Hematopoietic multipotent progenitor cell treated with erythropoietin and hydrocortisone succinate and interleukin-3 and kit ligand, for 6 days (in vitro differentiated cells): ENCODE measurements around the gene ATL2.
"Not testable (repeated sequence)": the region's sequence is repeated elsewhere in the genome, so short reads cannot be mapped to it uniquely, and the experiment has no call there.

Source experiments
- DNase-seq: peaks from one replicate; pipeline ENCODE4 v3.0.0-alpha.2; 2015

Gene ATL2

DNA sequence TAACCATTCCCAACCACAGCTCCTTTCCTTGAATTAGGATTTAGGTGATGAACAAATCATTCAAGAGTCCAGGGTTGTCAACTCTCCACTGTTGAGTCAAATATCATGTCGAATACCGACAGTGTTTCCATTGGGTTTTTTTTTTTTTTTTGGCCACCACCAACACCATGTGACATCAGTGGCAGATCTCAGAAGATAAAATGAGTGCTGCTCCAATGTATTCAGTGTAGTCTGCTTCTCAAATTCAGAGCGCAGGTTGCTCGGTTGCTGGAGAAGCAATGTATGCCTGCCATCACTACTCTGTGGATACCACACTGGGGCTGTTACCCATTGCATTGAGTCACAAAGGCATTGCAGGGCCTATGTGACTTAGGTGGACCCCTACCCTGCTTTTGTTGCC is 10.8 kb upstream of the ATL2 start:
- DNase-seq, result no peak

DNA sequence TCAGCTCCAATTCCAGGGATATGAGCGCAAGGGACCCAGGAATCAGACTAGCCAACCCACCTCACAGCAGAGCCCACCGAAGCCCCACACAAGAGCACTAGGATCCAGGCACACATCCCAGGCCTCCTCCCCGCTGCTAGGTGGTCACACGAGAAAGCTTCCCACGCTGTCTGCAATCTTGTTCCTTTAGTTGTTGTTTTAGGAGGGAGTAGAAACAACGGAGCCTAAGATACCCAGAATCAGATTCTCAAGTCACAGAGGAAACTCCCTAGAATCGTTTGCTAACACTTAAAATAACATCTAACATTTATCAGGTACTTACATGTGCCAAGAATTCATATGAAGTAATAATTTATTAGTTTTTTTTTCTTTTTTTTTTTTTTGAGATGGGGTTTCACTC is 9.7 kb upstream of the ATL2 start:
- no peak for DNase-seq

DNA sequence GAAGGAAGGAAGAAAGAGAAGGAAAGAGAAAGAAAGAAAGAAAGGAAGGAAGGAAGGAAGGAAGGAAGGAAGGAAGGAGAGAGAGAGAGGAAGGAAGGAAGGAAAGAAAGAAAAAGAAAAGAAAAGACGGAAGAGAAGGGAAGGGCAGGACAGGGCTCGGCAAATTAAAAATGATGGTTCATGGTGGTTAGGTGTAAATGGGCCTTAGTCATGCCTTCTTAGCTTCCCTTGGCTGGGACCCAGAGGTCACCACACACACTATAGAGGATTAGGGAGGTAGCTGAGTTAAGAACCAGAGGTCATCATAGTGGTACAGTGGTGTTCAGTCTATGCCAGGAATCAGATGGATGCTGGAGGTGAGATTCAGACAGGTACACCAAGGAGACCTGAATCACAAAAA is 9.3 kb upstream of the ATL2 start:
- DNase-seq, result peak; percentile 66

DNA sequence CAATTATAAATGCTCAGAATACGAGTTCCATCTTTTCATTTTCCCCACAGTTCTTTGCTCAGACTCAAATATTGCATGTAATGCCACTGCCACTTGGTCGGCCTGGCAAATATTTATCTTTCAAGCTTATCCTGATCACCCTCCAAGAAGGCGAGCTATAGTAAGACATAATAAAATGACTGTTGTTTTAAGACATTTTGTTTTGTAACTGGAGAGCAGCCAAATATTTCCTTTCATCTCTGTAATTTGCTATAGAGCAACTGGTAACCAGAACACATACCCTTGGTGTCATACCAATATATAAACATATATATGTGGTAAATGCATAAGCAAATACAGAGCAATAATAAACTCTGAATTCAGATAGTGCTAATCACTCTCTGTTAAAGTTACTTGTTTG is 7.3 kb upstream of the ATL2 start:
- no peak for DNase-seq

DNA sequence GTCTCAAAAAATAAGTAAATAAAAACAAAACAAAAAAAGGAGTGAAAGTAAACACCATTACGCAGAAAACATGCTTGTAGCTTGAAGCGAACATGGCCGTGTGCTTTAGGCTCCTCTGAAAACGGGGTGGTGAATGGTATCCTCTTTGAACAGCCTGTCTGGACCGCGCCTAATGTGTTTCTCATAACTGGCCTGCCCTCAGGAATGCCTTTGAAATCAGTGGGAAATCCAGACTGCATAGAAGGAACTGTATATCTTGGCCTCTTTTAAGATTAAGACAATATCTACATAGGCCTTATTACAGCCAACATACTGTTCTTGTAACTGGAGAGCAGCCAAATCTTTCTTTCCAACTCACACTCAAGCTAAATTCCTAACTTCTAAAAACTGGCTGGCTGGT is 6.7 kb upstream of the ATL2 start:
- DNase-seq, result not testable (repeated sequence)

DNA sequence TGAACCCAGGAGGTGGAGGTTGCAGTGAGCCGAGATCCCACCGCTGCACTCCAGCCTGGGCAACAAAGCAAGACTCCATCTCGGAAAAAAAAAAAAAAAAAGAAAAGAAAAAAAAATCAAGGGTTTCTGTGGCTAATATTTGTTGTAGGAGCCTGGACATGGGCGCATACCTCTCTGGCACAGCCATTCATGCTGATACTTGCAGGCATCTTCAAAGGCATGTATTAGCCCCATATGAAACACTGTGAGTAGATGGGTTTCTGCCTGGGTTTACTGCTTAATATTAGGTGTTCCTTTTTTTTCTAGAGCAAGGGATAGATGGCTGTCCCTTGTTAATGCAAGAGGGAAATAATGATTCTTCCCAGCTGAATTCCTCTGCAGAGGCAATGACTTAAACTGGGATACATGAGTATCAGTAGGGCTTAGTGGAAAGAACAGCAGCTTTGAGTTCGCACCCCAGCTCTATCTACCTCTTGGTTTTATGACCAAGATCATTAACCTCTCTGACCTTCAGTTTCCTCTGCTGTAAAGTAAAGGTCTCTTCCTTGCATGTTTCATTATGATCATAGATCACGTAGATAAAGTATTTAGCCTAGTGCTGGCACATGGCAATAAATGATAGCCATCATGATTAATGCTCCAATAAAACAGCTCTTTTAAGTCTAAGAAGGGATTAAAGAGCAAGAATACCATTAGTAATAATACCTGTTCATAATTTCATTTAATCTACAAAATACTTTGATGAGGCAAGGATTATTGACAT is 4.5 kb upstream of the ATL2 start:
- no peak for DNase-seq

DNA sequence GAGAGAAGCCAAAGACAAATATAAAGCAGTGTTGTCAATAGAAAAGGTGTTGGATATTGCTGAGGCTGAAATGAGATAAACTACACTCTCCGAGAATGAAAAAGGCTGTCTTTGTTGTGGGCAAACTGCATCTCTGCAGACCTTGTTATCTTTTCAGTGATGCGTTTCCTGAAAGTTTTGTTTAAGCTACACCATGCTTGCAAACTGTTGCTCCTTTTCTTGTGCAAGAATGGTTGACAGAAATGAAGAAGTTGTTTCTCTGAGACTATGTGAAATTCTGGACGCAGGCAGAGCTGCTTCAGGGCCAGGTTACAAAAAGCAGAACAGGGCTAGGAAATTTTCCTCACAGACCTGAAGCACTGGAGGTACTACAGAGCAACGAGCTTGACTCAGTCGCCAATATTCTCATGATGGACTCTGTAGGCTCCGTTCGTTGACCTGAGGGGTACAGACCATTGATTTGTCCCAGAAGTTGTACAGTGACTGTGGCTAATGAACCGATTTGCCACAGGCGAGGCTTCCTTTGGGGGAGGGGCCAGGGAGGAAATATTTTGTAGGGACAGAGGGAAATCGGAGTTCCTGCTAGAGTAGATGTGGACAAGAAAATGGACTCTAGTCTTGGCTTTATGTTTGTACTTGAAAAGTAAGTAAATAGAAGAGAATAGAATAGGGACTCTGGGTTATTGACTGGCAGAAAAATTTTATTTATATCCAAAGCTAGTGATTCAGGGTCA is 3.5 kb upstream of the ATL2 start:
- DNase-seq, result peak; percentile 81

DNA sequence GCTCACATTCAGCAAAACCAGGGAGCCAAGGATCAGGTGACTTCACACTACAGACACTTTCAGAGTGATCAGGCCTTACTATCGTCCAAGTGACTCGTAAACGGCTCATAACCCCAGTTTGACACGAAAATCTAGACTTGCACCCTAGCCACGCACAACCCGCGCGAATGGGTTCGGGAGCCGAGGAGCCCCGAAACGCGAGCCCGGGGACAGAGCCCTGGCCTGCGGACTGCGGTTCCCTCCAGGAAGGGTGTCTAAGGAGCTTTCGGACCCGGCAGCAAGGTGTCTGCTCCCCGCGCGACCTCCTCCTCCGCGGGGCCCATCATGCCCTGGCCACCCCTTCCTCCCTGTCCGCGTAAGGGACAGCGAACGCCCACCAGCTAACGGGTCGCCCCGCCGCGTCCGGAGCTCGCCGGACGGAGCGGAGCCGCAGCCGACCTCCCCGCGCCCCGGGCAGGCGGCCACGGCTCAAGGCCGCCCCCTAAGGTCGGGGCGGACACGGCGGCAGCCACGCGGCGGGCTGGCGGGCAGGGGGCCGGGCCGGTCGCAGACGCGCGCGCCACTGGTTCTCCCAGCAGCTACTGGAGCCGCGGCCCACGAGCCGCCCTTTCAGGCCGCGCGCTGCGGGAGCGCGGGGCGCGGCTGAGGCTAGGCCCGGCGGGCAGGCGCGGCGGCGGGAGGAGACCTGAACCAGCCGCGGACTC is 575 bp downstream of the ATL2 start:
- peak; percentile 87 for DNase-seq

DNA sequence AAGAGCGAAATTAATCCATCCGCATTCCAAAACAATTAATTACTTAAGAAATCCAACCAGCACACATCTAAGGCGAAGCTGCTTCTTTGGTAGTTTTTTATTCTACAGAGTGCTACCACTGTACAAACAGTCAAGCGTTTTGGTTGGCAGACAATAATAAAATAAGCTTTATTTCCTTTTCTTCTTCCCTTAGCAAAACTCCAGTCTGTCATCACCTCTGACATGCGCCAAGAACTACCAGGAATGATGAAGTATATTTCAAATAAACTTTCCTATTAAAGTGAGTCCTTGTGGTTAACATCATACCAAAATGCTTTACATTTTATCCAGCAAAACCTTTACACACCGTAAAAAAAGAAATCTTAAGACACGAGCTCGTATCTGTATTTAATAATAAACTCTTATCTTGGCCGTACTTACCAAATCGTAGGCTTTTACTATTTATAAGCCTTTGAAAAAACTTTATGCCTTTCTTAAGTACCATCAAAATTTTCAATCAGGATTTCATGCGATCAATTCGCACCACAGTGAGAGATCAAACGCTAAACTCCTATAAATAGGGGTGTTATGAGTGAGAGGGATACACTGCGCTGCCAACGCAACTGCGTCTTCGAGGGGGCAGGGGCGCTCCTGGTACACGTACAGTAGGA is 1.3 kb downstream of the ATL2 start:
- DNase-seq, result no peak

DNA sequence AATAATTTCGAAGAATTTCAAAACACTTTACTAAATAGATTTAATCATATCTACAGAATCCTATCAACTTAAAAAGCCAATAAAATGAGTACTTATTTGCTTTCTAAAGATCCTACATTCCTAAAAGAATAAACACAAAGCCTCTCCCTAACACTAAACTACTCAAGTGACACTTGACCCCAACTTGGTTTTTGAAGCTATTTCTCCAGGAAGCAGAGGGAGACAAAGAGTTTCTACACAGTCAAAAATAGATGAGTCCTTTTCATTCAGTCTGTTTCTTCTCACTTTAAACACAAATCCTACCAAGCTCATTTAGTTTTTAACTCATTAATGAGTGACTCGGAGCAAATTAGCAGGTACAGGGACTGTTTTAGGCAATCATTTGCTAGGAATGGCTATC is 2.1 kb downstream of the ATL2 start:
- DNase-seq, result no peak

DNA sequence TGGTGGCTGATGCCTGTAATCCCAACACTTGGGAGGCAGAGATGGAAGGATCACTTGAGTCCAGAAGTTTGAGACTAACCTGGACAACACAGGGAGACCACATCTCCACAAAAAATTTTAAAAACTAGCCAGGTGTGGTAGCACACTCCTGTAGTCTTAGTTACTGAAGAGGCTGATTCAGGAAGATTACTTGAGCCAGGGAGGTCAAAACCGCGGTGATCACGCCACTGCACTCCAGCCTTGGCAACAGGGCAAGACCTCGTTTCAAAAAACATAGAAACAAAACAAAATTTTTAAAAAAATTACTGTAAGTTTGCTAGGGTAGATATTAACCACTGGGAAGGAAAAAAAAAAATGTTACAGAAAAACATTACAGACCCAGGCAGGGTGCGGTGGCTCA is 5.8 kb downstream of the ATL2 start:
- no peak for DNase-seq

DNA sequence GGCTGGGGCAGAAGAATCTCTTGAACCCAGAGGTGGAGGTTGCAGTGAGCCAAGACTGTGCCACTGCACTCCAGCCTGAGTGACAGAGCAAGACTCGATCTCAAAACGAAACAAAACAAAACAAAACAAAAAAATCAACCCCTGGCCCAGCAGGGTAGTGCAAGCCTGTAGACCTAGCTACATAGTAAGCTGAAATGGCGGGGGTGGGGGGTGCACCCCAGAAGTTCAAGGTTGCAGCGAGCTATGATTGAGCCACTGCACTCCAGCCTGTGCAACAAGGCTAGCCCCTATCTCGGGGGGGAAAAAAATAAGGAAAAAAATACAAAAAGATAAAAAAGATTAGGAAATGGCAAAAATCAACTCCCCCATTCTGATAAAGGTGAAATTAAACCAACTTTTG is 6.4 kb downstream of the ATL2 start:
- no peak for DNase-seq

DNA sequence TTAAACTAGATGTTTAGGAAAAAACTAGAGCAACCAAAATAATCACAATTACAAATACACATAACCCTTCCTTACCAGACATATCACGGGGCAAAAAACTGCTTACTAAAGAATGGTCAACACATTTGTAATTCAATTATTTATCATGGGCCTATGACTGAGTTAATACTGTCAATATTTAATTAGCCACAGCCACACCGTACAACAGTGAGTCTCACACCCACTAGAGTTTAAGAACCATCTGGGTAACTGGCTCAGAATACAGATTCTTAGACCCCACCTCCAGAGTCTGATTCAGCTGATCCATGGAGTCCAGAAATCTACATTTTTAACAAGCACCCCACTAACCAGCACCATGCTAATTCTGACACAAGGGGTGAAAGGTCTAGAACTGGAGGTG is 14.8 kb downstream of the ATL2 start:
- DNase-seq, result no peak

DNA sequence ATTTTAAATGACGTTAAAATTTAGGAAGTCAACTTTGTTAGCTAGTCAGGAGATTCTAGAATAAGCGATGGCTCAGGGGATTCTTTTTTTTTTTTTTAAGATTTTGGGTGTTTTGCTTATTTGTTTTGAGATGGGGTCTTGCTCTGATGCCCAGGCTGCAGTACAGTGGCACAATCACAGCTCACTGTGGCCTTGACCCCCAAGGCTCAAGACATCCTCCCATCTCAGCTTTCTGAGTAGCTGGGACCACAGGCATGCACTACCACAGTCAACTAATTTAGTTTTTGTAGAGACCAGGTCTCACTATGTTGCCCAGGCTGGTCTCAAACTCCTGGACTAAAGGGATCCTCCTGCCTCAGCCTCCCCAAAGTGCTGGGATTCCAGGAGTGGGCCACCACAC is 16.9 kb downstream of the ATL2 start:
- DNase-seq, result no peak

DNA sequence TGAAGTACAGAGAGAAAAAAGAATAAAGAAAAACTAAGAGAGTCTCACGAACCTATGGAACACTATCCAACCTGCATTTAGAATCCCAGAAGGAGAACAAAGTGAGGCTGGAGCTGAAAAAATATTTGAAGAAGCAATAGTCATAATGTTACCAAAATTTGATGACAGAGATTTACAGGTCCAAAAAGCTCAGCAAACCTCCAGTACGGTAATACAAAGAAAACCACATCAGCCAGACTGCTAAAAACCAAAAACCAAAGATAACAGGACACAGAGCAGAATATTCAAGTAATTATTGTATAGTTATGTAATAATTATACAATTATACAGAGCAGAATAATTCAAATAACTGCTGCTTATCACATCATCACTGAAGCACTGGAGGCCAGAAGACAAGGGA is 23.7 kb downstream of the ATL2 start:
- no peak for DNase-seq

DNA sequence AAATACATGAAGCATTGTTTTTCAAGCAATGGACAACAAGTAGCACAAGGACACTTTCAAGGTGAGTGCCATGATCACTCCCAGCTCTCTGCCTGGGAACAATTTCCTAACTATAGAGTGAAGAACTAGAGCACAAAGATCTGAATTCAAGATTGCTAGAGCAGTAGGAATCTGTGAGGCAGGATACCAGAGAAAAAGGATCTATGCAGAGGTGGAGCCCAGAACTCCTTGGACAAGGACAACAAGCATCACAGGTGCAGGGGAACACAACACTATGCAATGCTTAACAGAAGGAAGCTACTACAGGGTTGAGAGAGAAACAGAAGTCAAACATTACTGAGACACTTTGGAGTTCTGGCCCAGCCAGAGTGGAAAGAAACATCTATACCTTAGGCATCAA is 24.7 kb downstream of the ATL2 start:
- no peak for DNase-seq

DNA sequence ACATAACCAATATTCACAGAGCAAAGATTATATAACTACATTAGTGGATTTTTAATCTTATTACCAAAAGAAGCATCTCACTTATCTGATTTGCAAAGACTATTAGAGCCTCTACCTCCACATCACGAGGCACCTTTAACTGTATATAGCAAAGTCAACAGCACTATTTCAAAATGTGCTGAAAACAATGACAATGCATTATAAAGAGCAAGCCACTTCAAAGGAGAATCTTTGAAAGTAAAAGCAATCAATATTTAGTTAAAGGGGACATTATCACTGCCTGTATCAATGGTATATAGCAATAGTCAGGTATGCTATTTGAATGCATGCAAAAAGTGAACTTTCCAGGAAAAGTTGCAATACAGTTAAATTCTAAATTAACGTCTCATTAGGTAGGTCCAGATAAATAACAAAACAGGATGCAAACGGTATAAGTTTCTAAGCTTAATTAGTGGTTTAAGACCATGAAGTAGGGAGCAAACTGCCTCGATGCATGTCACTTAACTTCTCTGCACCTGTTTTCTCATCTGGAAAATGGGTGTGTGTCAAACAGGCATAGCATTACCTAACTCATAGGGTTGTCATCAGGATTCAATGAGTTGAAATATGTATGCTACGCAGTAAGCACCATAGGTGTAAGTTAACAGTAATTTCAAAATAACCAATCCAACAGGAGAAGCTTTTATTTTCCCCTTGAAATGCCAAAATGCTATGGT is 31.6 kb downstream of the ATL2 start:
- DNase-seq, result no peak

DNA sequence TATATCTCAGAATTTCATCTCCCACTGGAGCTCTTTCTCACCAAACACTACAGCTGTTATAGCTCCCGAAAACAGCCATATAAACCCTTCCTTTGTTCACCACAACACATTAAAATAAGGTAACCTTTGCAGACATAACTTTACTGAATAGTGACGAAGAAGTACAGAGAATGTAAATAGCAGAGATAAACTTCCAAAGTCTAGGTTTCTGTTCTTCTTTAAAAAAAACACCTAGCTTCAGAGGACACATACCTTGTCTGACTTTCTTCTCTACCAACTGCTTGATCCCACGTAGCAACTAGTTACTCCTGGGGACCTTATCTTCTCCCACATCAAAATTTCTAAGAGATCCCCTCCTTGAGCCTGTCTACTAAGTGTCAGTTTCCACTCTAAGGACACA is 32.3 kb downstream of the ATL2 start:
- DNase-seq, result no peak

DNA sequence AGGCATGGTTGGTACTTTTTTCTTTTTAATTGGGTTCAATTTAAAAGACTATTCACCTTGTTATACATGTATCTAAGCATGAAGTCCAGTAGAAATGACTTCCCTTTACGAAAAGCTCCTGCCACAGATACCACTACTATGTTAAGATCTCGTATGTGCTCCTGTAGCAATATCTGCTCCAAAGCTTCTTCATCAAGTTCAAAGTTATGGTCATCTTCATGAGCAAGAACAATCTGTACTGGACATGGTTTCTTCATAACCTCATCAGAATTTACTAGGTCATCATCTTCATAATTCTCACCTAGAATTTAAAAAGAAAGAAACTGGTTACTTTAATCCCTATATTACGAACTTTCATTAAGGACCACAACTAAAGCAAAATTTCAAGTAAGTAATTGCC is 33.9 kb downstream of the ATL2 start:
- no peak for DNase-seq

DNA sequence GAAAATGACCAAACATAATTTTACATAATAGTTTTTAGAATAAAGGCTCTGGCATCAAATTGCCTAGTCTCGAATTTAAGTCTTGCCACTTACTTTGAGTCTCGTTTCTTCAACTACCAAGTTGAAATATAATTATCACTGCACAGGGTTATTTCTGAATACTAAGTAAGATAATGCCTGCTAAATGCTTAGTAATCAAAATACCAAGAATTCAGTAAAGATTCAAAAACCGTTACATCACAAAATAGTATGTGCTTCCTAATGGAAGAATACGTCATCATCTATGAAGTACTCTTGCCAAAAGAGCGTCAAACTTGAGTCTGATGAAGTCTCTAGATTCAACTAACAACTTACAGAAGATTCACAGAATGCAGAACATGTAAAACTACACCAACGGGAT is 40.5 kb downstream of the ATL2 start:
- DNase-seq, result no peak

DNA sequence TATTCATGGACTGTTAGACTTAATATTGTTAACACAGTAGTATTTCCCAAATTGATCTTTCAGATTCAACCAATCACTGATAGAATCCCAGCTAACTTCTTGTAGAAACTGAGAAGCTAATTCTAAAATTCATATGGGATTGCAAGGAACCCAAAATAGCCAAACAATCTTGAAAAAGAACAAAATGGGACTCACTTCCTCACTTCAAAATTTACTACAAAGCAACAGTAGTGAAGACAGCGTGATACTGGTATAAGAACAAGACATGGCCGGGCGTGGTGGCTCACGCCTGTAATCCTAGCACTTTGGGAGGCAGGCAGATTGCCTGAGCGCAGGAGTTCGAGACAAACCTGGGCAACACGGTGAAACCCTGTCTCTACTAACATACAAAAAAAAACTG is 46.3 kb downstream of the ATL2 start:
- no peak for DNase-seq

DNA sequence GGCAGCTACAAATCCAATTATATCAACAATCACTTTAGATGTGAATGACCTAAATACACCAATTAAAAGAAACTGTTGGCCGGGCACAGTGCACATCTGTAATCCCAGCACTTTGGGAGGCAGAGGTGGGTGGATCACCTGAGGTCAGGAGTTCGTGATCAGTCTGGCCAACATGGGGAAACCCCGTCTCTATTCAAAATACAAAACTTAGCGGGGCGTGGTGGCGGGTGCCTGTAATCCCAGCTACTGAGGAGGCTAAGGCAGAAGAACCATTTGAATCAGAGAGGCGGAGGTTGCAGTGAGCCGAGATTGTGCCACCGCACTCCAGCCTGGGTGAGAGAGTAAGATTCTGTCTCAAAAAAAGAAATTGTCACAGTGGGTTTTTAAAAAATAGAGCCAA is 49.5 kb downstream of the ATL2 start:
- DNase-seq, result no peak

DNA sequence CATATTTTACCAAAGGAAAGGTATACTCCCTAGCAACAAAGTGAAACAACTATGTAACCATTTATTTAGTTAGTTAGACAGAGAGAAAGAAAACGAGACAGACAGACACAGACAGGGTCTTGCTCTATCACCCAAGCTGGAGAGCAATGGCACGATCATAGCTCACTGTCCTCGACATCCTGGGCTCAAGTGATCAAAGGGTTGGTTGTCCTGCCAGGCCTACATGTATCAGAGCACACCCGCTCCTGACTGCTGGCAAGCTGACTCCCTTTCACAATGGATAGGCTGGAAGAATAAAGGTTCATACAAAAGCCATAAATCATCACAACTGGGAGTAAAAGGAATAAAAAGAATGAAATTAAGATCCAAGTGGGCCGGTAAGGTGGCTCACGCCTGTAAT is 53.5 kb downstream of the ATL2 start:
- DNase-seq, result no peak
